Activated T-cell treated with anti-CD3 and anti-CD28 coated beads, Interleukin-2, amount 50 U/mL, for 24 hours (primary cell): ENCODE data around the gene ADAMTS3.

Experiments used
- DNase-seq: peaks from one replicate; pipeline ENCODE4 v3.0.0-alpha.2; 2020
- H3K27ac Mint-ChIP-seq: 2 replicates; pipeline ENCODE4 v1.8.0; 2020; ENCODE audit warnings: mild to moderate bottlenecking, mixed read lengths
- H3K27me3 Mint-ChIP-seq: 2 replicates; pipeline ENCODE4 v1.8.0; 2020; ENCODE audit warnings: mixed read lengths
- H3K36me3 Mint-ChIP-seq: 2 replicates; pipeline ENCODE4 v1.8.0; 2020; ENCODE audit warnings: low read depth, mixed read lengths
- H3K4me1 Mint-ChIP-seq: 2 replicates; pipeline ENCODE4 v1.8.0; 2020; ENCODE audit warnings: low read depth, mixed read lengths
- H3K4me3 Mint-ChIP-seq: 2 replicates; pipeline ENCODE4 v1.8.0; 2020; ENCODE audit warnings: mild to moderate bottlenecking, moderate library complexity, mixed read lengths
- H3K9me3 Mint-ChIP-seq: 2 replicates; pipeline ENCODE4 v1.8.0; 2020; ENCODE audit warnings: mixed read lengths

ADAMTS3 gene

GRCh38 chr4:72341432-72341820 is 227.6 kb downstream of the ADAMTS3 start:
- no peak for DNase-seq
- H3K4me1 Mint-ChIP-seq, result no peaks in the 10 kb centered on the region
- no peaks in the 10 kb centered on the region for H3K9me3 Mint-ChIP-seq

GRCh38 chr4:72340803-72341431 is 228.1 kb downstream of the ADAMTS3 start:
- Mint-ChIP-seq H3K27me3 (peaks cover 6% of the 10 kb centered on the region), H3K27ac (no peak overlapping the region), H3K4me1 (no peaks in the 10 kb centered on the region), H3K9me3 (no peaks in the 10 kb centered on the region), H3K36me3 (no peaks in the 10 kb centered on the region), H3K4me3 (no peak overlapping the region)
- DNase-seq, result no peak

More at GRCh38 chr4:72341432-72341820, 227.6 kb downstream of the ADAMTS3 start:
- Mint-ChIP-seq H3K27ac (no peak overlapping the region), H3K4me3 (no peak overlapping the region), H3K36me3 (no peaks in the 10 kb centered on the region), H3K27me3 (peaks cover 6% of the 10 kb centered on the region)

GRCh38 chr4:72338060-72338459 is 231.0 kb downstream of the ADAMTS3 start:
- peaks cover 6% of the 10 kb centered on the region for H3K27me3 Mint-ChIP-seq
- H3K4me3 Mint-ChIP-seq, result no peak overlapping the region
- no peaks in the 10 kb centered on the region for H3K36me3 Mint-ChIP-seq
- no peaks in the 10 kb centered on the region for H3K4me1 Mint-ChIP-seq
- no peak for DNase-seq
- no peaks in the 10 kb centered on the region for H3K9me3 Mint-ChIP-seq
- H3K27ac Mint-ChIP-seq, result no peak overlapping the region

GRCh38 chr4:72330381-72330780 is 238.6 kb downstream of the ADAMTS3 start:
- no peak for DNase-seq
- Mint-ChIP-seq H3K36me3 (no peaks in the 10 kb centered on the region), H3K4me1 (no peaks in the 10 kb centered on the region), H3K4me3 (no peak overlapping the region), H3K9me3 (no peaks in the 10 kb centered on the region), H3K27ac (no peak overlapping the region), H3K27me3 (no peaks in the 10 kb centered on the region)

- Mint-ChIP-seq H3K27me3 (peaks cover 16% of the 10 kb centered on the region), H3K36me3 (no peaks in the 10 kb centered on the region), H3K27ac (no peak overlapping the region), H3K9me3 (no peaks in the 10 kb centered on the region), H3K4me1 (no peaks in the 10 kb centered on the region), H3K4me3 (no peak overlapping the region)
- DNase-seq, result no peak
Measured at GRCh38 chr4:72326692-72327632, 242.1 kb downstream of the ADAMTS3 start.

- no peak overlapping the region for H3K27ac Mint-ChIP-seq
- no peaks in the 10 kb centered on the region for H3K9me3 Mint-ChIP-seq
- peaks cover 21% of the 10 kb centered on the region for H3K27me3 Mint-ChIP-seq
- H3K36me3 Mint-ChIP-seq, result no peaks in the 10 kb centered on the region
- H3K4me3 Mint-ChIP-seq, result no peak overlapping the region
- H3K4me1 Mint-ChIP-seq, result no peaks in the 10 kb centered on the region
- no peak for DNase-seq
Measured at GRCh38 chr4:72325215-72325614, 243.8 kb downstream of the ADAMTS3 start.

- DNase-seq, result no peak
- H3K27ac Mint-ChIP-seq, result no peak overlapping the region
- no peaks in the 10 kb centered on the region for H3K36me3 Mint-ChIP-seq
- H3K9me3 Mint-ChIP-seq, result no peaks in the 10 kb centered on the region
- H3K4me3 Mint-ChIP-seq, result no peak overlapping the region
- peaks cover 12% of the 10 kb centered on the region for H3K4me1 Mint-ChIP-seq
- peaks cover 22% of the 10 kb centered on the region for H3K27me3 Mint-ChIP-seq
Measured at GRCh38 chr4:72323227-72323626, 245.8 kb downstream of the ADAMTS3 start.

- DNase-seq, result no peak
- peaks cover 12% of the 10 kb centered on the region for H3K4me1 Mint-ChIP-seq
- no peaks in the 10 kb centered on the region for H3K36me3 Mint-ChIP-seq
- H3K27ac Mint-ChIP-seq, result no peak overlapping the region
- no peaks in the 10 kb centered on the region for H3K9me3 Mint-ChIP-seq
- peaks cover 22% of the 10 kb centered on the region for H3K27me3 Mint-ChIP-seq
- no peak overlapping the region for H3K4me3 Mint-ChIP-seq
Measured at GRCh38 chr4:72320223-72320948, 248.6 kb downstream of the ADAMTS3 start.

- H3K36me3 Mint-ChIP-seq, result no peaks in the 10 kb centered on the region
- no peaks in the 10 kb centered on the region for H3K9me3 Mint-ChIP-seq
- H3K4me3 Mint-ChIP-seq, result no peak overlapping the region
- no peak for DNase-seq
- H3K27ac Mint-ChIP-seq, result no peak overlapping the region
- H3K27me3 Mint-ChIP-seq, result peaks cover 22% of the 10 kb centered on the region
- peaks cover 12% of the 10 kb centered on the region for H3K4me1 Mint-ChIP-seq
Measured at GRCh38 chr4:72319601-72320021, 249.4 kb downstream of the ADAMTS3 start.

- Mint-ChIP-seq H3K36me3 (no peaks in the 10 kb centered on the region), H3K4me1 (peaks cover 12% of the 10 kb centered on the region), H3K9me3 (no peaks in the 10 kb centered on the region), H3K27me3 (peaks cover 16% of the 10 kb centered on the region), H3K4me3 (no peak overlapping the region), H3K27ac (no peak overlapping the region)
- DNase-seq, result no peak
Measured at GRCh38 chr4:72318421-72319170, 250.4 kb downstream of the ADAMTS3 start.

GRCh38 chr4:72314869-72315268 is 254.2 kb downstream of the ADAMTS3 start:
- no peak overlapping the region for H3K27ac Mint-ChIP-seq
- no peak for DNase-seq
- H3K36me3 Mint-ChIP-seq, result no peaks in the 10 kb centered on the region
- H3K9me3 Mint-ChIP-seq, result no peaks in the 10 kb centered on the region
- H3K4me1 Mint-ChIP-seq, result peaks cover 10% of the 10 kb centered on the region
- H3K4me3 Mint-ChIP-seq, result no peak overlapping the region
- H3K27me3 Mint-ChIP-seq, result peaks cover 3% of the 10 kb centered on the region

GRCh38 chr4:72313121-72313520 is 255.9 kb downstream of the ADAMTS3 start:
- H3K27me3 Mint-ChIP-seq, result peaks cover 5% of the 10 kb centered on the region
- H3K36me3 Mint-ChIP-seq, result no peaks in the 10 kb centered on the region
- DNase-seq, result no peak
- H3K27ac Mint-ChIP-seq, result no peak overlapping the region
- H3K4me1 Mint-ChIP-seq, result no peaks in the 10 kb centered on the region
- no peaks in the 10 kb centered on the region for H3K9me3 Mint-ChIP-seq
- no peak overlapping the region for H3K4me3 Mint-ChIP-seq

GRCh38 chr4:72312032-72312650 is 256.9 kb downstream of the ADAMTS3 start:
- Mint-ChIP-seq H3K27ac (no peak overlapping the region), H3K9me3 (no peaks in the 10 kb centered on the region), H3K27me3 (peaks cover 5% of the 10 kb centered on the region), H3K4me3 (no peak overlapping the region), H3K36me3 (no peaks in the 10 kb centered on the region), H3K4me1 (no peaks in the 10 kb centered on the region)
- no peak for DNase-seq

GRCh38 chr4:72311291-72311690 is 257.7 kb downstream of the ADAMTS3 start:
- no peak for DNase-seq
- Mint-ChIP-seq H3K9me3 (no peaks in the 10 kb centered on the region), H3K36me3 (no peaks in the 10 kb centered on the region), H3K27me3 (peaks cover 5% of the 10 kb centered on the region), H3K27ac (no peak overlapping the region), H3K4me3 (no peak overlapping the region), H3K4me1 (no peaks in the 10 kb centered on the region)
